ENCODE measurements around the gene SAMD11.

SAMD11 gene

GRCh38 chr1:909861-910310 is 13.8 kb upstream of the SAMD11 start:
- Histone ChIP-seq H3K4me3 (peak overlapping the region in 6 of 10 experiments; percentile 23 to 52 (median 40); a peak in 7 of 20 replicates), H3K27me3 (peaks cover 0 to 49% (median 0%) of the 10 kb centered on the region in 11 experiments; a peak in 8 of 22 replicates)

GRCh38 chr1:910311-910880 is 13.3 kb upstream of the SAMD11 start:
- H3K4me2 ChIP-seq: peak overlapping the region; percentile 72 to 97 (median 89)
- H3K9me3 ChIP-seq (replicated peaks in 1 of 11): no peaks in the 10 kb centered on the region
- peaks cover 0 to 62% (median 31%) of the 10 kb centered on the region in 11 experiments; a peak in 18 of 22 replicates for H4K20me1 ChIP-seq
- peak overlapping the region in 6 of 11 experiments; percentile 35 to 62 (median 52); a peak in 12 of 22 replicates for H3K9ac ChIP-seq
- peak overlapping the region in 3 of 11 experiments; percentile 10 to 38 (median 25); a peak in 4 of 22 replicates for H3K27ac ChIP-seq
- H3K27me3 ChIP-seq: peaks cover 0 to 54% (median 0%) of the 10 kb centered on the region in 11 experiments; a peak in 8 of 22 replicates
- no peaks in the 10 kb centered on the region; a peak in 2 of 22 replicates for H3K36me3 ChIP-seq
- peak overlapping the region in 6 of 10 experiments; percentile 23 to 52 (median 40); a peak in 7 of 20 replicates for H3K4me3 ChIP-seq
- H3K4me1 ChIP-seq: peaks cover 49 to 87% (median 82%) of the 10 kb centered on the region in 10 experiments
- no peak for TF ChIP-seq Cebpa-rat (IDR thresholded peaks at IDR 0.05)

More at GRCh38 chr1:909861-910310, 13.8 kb upstream of the SAMD11 start:
- Histone ChIP-seq H3K36me3 (no peaks in the 10 kb centered on the region; a peak in 2 of 22 replicates), H3K27ac (peak overlapping the region in 3 of 11 experiments; percentile 10 to 38 (median 25); a peak in 4 of 22 replicates), H3K4me2 (peak overlapping the region; percentile 72 to 97 (median 89)), H3K4me1 (peaks cover 53 to 86% (median 80%) of the 10 kb centered on the region in 10 experiments), H4K20me1 (peaks cover 0 to 59% (median 32%) of the 10 kb centered on the region in 11 experiments; a peak in 18 of 22 replicates), H3K9me3 (replicated peaks in 1 of 11) (no peaks in the 10 kb centered on the region), H3K9ac (peak overlapping the region in 6 of 11 experiments; percentile 35 to 62 (median 52); a peak in 12 of 22 replicates)
- no peak for TF ChIP-seq Cebpa-rat (IDR thresholded peaks at IDR 0.05)

GRCh38 chr1:910881-911721 is 12.6 kb upstream of the SAMD11 start:
- Histone ChIP-seq H3K4me3 (peak overlapping the region in 3 of 10 experiments; percentile 23 to 52 (median 47); a peak in 3 of 20 replicates), H3K27ac (peak overlapping the region in 2 of 11 experiments; percentile 34 to 38; a peak in 2 of 22 replicates), H3K27me3 (peaks cover 0 to 61% (median 0%) of the 10 kb centered on the region in 11 experiments; a peak in 9 of 22 replicates), H3K9me3 (replicated peaks in 1 of 11) (no peaks in the 10 kb centered on the region), H3K36me3 (no peaks in the 10 kb centered on the region; a peak in 2 of 22 replicates), H3K9ac (peak overlapping the region in 5 of 11 experiments; percentile 35 to 62 (median 59); a peak in 8 of 22 replicates), H4K20me1 (peaks cover 0 to 62% (median 24%) of the 10 kb centered on the region in 11 experiments; a peak in 18 of 22 replicates), H3K4me1 (peaks cover 42 to 87% (median 81%) of the 10 kb centered on the region in 10 experiments), H3K4me2 (peak overlapping the region; percentile 72 to 97 (median 89))
- TF ChIP-seq Cebpa-rat (IDR thresholded peaks at IDR 0.05): no peak

DNA sequence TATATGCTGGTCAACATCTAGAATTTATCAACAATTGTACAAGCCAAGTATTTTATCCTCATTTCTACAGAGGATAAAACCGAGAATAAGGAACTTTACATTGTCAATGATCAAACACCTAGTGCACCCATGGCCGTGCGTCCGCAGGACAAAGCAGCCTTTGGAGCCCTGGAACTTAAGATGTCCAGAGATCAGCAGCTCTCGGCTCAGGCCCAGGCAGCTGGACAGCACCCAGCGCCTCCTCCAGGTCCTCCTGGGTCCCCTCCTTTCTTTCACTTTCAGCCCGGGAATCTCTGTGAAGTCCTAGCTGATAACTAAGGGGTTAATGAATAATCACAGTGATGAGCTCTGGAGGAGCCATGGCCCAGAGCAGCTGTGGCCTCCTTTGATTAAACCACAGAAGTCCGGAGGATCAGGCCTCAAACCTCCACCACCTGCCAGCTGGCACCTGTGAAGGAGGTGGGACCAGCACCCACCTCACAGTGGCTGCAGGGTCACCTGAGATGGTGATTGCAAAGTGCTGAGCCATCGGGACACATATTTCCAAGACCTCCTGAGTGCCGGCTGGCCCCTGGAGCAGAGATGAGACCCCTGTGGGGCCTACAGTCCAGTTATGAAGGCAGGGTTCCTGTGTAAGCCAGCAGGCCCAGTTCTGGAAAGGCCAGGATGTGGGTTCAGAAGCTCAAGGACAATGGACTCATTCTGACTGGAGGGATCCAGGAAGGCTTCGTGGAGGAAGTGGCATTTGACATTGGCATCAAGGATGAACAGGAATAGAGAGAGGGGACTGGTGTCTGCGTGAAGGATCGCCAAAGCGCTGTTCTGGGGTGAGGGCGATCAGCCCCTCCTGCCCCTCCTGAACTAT is 11.6 kb upstream of the SAMD11 start:
- Histone ChIP-seq H3K9ac (peak overlapping the region in 1 of 11 experiments; percentile 59; a peak in 1 of 22 replicates), H3K27me3 (peaks cover 0 to 72% (median 0%) of the 10 kb centered on the region in 11 experiments; a peak in 9 of 22 replicates), H3K27ac (peak overlapping the region in 1 of 11 experiments; percentile 44; a peak in 3 of 22 replicates), H4K20me1 (peaks cover 0 to 62% (median 22%) of the 10 kb centered on the region in 11 experiments; a peak in 16 of 22 replicates), H3K9me3 (replicated peaks in 1 of 11) (no peaks in the 10 kb centered on the region), H3K4me3 (0 out of 20 replicates have a peak overlapping the region, but pooled peaks of 1 of the 10 experiments have one; percentile 3), H3K36me3 (no peaks in the 10 kb centered on the region), H3K4me2 (peak overlapping the region; percentile 43 to 97 (median 89)), H3K4me1 (peaks cover 32 to 85% (median 71%) of the 10 kb centered on the region in 10 experiments)
- TF ChIP-seq Cebpa-rat (IDR thresholded peaks at IDR 0.05): no peak

- Histone ChIP-seq H3K9ac (0 out of 22 replicates have a peak overlapping the region, but pooled peaks of 1 of the 11 experiments have one; percentile 10), H3K4me3 (no peak overlapping the region), H4K20me1 (peaks cover 0 to 67% (median 22%) of the 10 kb centered on the region in 11 experiments; a peak in 16 of 22 replicates), H3K27ac (peak overlapping the region in 3 of 11 experiments; percentile 29 to 46 (median 44); a peak in 5 of 22 replicates), H3K4me2 (peak overlapping the region; percentile 43 to 97 (median 89)), H3K4me1 (peaks cover 25 to 85% (median 66%) of the 10 kb centered on the region in 10 experiments), H3K9me3 (replicated peaks in 1 of 11) (no peaks in the 10 kb centered on the region), H3K36me3 (no peaks in the 10 kb centered on the region), H3K27me3 (peaks cover 0 to 79% (median 0%) of the 10 kb centered on the region in 11 experiments; a peak in 9 of 22 replicates)
- no peak for TF ChIP-seq Cebpa-rat (IDR thresholded peaks at IDR 0.05)
Observed at GRCh38 chr1:912740-913301, 10.9 kb upstream of the SAMD11 start.

DNA sequence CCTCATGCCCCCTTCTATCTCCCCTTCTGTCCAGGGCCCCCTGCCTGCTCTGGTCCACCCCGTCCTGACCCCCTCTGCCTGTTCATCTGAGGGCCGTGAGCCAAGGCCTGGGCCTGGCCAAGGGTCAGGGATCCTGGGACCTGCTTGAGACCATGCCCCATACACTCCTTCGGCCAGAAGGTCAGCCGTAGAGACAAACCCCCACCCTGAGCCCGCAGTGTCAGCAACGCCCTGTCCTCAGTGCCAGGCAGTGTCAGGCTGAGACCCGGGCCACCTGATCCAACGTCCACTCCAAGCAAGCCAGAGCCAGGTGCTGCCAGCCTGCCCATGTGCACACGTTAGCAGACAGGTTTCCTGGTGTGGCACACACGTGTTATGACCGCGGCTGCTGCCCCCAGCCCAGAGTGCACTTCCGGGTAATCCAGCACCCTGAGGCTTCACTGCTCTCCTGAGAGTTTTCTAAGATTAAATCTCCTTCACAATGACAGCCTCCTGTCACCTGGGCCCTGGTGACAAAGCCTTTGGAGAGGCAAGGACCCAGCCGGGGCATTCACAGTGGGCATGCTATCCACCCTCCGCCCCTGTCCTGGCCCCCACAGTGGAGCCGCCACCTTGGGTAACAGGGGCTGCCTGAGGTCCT is 10.1 kb upstream of the SAMD11 start:
- peaks cover 25 to 87% (median 66%) of the 10 kb centered on the region in 10 experiments for H3K4me1 ChIP-seq
- peaks cover 0 to 87% (median 0%) of the 10 kb centered on the region in 11 experiments; a peak in 9 of 22 replicates for H3K27me3 ChIP-seq
- peak overlapping the region in 9 of 11 experiments; percentile 72 to 97 (median 90); a peak in 18 of 22 replicates for H3K4me2 ChIP-seq
- no peaks in the 10 kb centered on the region for H3K36me3 ChIP-seq
- H4K20me1 ChIP-seq: peaks cover 0 to 75% (median 22%) of the 10 kb centered on the region in 11 experiments; a peak in 15 of 22 replicates
- peak overlapping the region in 3 of 11 experiments; percentile 29 to 46 (median 44); a peak in 3 of 22 replicates for H3K27ac ChIP-seq
- H3K9me3 ChIP-seq (replicated peaks in 1 of 11): no peaks in the 10 kb centered on the region
- no peak overlapping the region for H3K4me3 ChIP-seq
- no peak for TF ChIP-seq Cebpa-rat (IDR thresholded peaks at IDR 0.05)
- peak overlapping the region in 1 of 11 experiments; percentile 3; a peak in 1 of 22 replicates for H3K9ac ChIP-seq
